Kidney epithelial cell (primary cell): ENCODE results near the gene MFGE8. TPM values are rescaled to one million over a fixed set of nuclear protein-coding genes. Genes with fewer than 3 reads are reported as not detected.
A peak's percentile ranks its signal among the peaks of the same experiment; 100 is the strongest.

Source experiments
- DNase-seq: peaks from one replicate; pipeline ENCODE4 v3.0.0-alpha.2; 2010; ENCODE audit warnings: low read depth
- H3K27me3 ChIP-seq: 2 replicates; pipeline ENCODE4 v1.6.0; 2011; ENCODE audit warnings: low read length; ENCODE audit not compliant: control insufficient read depth, insufficient read depth
- H3K36me3 ChIP-seq: 2 replicates; pipeline ENCODE4 v1.5.1; 2011; ENCODE audit warnings: low read length; ENCODE audit not compliant: control insufficient read depth, insufficient read depth
- H3K4me3 ChIP-seq: 2 replicates; pipeline ENCODE4 v1.5.1; 2011; ENCODE audit warnings: low read depth, mild to moderate bottlenecking, control low read depth, low read length
- CTCF ChIP-seq: IDR thresholded peaks from 2 replicates; pipeline ENCODE4 v1.5.1; 2011; ENCODE audit warnings: mild to moderate bottlenecking, moderate library complexity, low read length, control low read depth, inconsistent platforms; ENCODE audit not compliant: insufficient read depth, poor library complexity, severe bottlenecking
- total RNA-seq: library from RNA; depleted of rRNA; stranded (reverse); fragments of >200 nt; gene quantifications from 2 replicates; pipeline ENCODE4 v1.2.3, GENCODE V29; 2015

Gene MFGE8
- total RNA-seq, 1 donor from 2014 or later, result 261 TPM

GRCh38 chr15:88906551-88906950 lies 6.6 kb downstream of the MFGE8 start:
- no peaks in the 10 kb centered on the region for H3K27me3 ChIP-seq

GRCh38 chr15:88906130-88906529 lies 7.0 kb downstream of the MFGE8 start:
- Histone ChIP-seq H3K27me3 (no peaks in the 10 kb centered on the region), H3K36me3 (no peaks in the 10 kb centered on the region), H3K4me3 (no peak overlapping the region)
- no peak for DNase-seq
- no peak for TF ChIP-seq CTCF

More at GRCh38 chr15:88906551-88906950, 6.6 kb downstream of the MFGE8 start:
- DNase-seq, result no peak
- TF ChIP-seq CTCF, result no peak
- Histone ChIP-seq H3K36me3 (no peaks in the 10 kb centered on the region), H3K4me3 (no peak overlapping the region)

- no peaks in the 10 kb centered on the region for H3K36me3 ChIP-seq
- no peak for DNase-seq
These were observed 7.6 kb downstream of the MFGE8 start for GRCh38 chr15:88905576-88905975.

GRCh38 chr15:88904624-88905327 lies 8.4 kb downstream of the MFGE8 start:
- Histone ChIP-seq H3K4me3 (no peak overlapping the region), H3K27me3 (no peaks in the 10 kb centered on the region), H3K36me3 (no peaks in the 10 kb centered on the region)
- TF ChIP-seq CTCF, result peak; percentile 98
- DNase-seq, result no peak

More at GRCh38 chr15:88905576-88905975, 7.6 kb downstream of the MFGE8 start:
- no peak overlapping the region for H3K4me3 ChIP-seq
- no peaks in the 10 kb centered on the region for H3K27me3 ChIP-seq
- no peak for TF ChIP-seq CTCF

- Histone ChIP-seq H3K4me3 (no peak overlapping the region), H3K36me3 (no peaks in the 10 kb centered on the region), H3K27me3 (no peaks in the 10 kb centered on the region)
- no peak for DNase-seq
- no peak for TF ChIP-seq CTCF
These were observed 8.9 kb downstream of the MFGE8 start for GRCh38 chr15:88904257-88904623.

- TF ChIP-seq CTCF, result no peak
- DNase-seq, result no peak
- no peak overlapping the region for H3K4me3 ChIP-seq
- H3K36me3 ChIP-seq, result no peaks in the 10 kb centered on the region
- no peaks in the 10 kb centered on the region for H3K27me3 ChIP-seq
These were observed 10.3 kb downstream of the MFGE8 start for GRCh38 chr15:88902846-88903245.
